SK-N-SH (cell line): Measurements from ENCODE around the gene DENND2A. TPM values are rescaled to one million over a fixed set of nuclear protein-coding genes. Genes with fewer than 3 reads are reported as not detected.

ENCODE experiments used
- CTCF ChIA-PET: fragments of 300-600, 350-600 bp; formaldehyde crosslinking; extraction: SDS; loops from one replicate; lab custom pipeline; 2021; lab: Yijun Ruan, JAX
- POLR2A ChIA-PET: fragments of 350-600 bp; sonication (Branson Sonifier 250); formaldehyde crosslinking; extraction: SDS; loops from one replicate; lab custom pipeline; 2020; ENCODE audit warnings: antibody characterized with exemption, inconsistent platforms; lab: Yijun Ruan, JAX
- DNase-seq: peaks from one replicate; pipeline ENCODE4 v3.0.0; 2012
- H2AFZ ChIP-seq: fragments of 200-600 bp; sonication (generic); 2 replicates; pipeline ENCODE4 v1.8.1; 2016; ENCODE audit warnings: antibody characterized with exemption, mild to moderate bottlenecking, low read depth
- H3F3A ChIP-seq: fragments of 200-600 bp; sonication (generic); replicated peaks from 2 replicates; pipeline ENCODE3; 2016; ENCODE audit warnings: antibody characterized with exemption, mild to moderate bottlenecking; ENCODE audit not compliant: insufficient read depth
- H3K27ac ChIP-seq, 2 experiments: fragments of 200-500 bp in 1 of 2; fragments of 200-600 bp in 1 of 2; sonication (Bioruptor generic) in 1 of 2; sonication (generic), shearing (Covaris generic) in 1 of 2; 2 replicates each; pipeline versions ENCODE4 v1.5.1 to v1.6.1; 2014 to 2016; ENCODE audit warnings: low read depth in 2 of 2, inconsistent platforms in 1 of 2, low read length in 1 of 2, mild to moderate bottlenecking in 1 of 2, mixed read lengths in 1 of 2
- H3K27me3 ChIP-seq: fragments of 200-600 bp; sonication (generic), shearing (Covaris generic); 2 replicates; pipeline ENCODE4 v1.6.1; 2016; ENCODE audit warnings: mixed run types; ENCODE audit not compliant: insufficient read depth
- H3K36me3 ChIP-seq, 2 experiments: fragments of 200-500 bp in 1 of 2; fragments of 200-600 bp in 1 of 2; sonication (Bioruptor generic) in 1 of 2; sonication (generic) in 1 of 2; replicated peaks in 1 of 2; 2 replicates each; pipeline versions ENCODE3 to v1.5.1; 2014 to 2016; ENCODE audit warnings: low read length in 1 of 2, mild to moderate bottlenecking in 1 of 2; ENCODE audit not compliant: insufficient read depth in 2 of 2, control insufficient read depth in 1 of 2
- H3K4me1 ChIP-seq, 2 experiments: fragments of 200-500 bp in 1 of 2; fragments of 200-600 bp in 1 of 2; sonication (Bioruptor generic) in 1 of 2; sonication (generic), shearing (Covaris generic) in 1 of 2; 2 replicates each; pipeline versions ENCODE4 v1.5.1 to v1.6.1; 2014 to 2016; ENCODE audit warnings: low read depth in 1 of 2, low read length in 1 of 2, mixed run types in 1 of 2; ENCODE audit not compliant: insufficient read depth in 2 of 2, control insufficient read depth in 1 of 2
- H3K4me2 ChIP-seq: fragments of 200-600 bp; sonication (generic), shearing (Covaris generic); 2 replicates; pipeline ENCODE4 v1.6.1; 2017; ENCODE audit warnings: mixed run types
- H3K4me3 ChIP-seq, 2 experiments: fragments of 200-500 bp in 1 of 2; fragments of 200-600 bp in 1 of 2; sonication (Bioruptor generic) in 1 of 2; sonication (generic), shearing (Covaris generic) in 1 of 2; 2 replicates each; pipeline versions ENCODE4 v1.5.1 to v1.8.1; 2014 to 2016; ENCODE audit warnings: low read depth in 2 of 2, inconsistent platforms in 1 of 2, low read length in 1 of 2, mild to moderate bottlenecking in 1 of 2, mixed read lengths in 1 of 2, moderate library complexity in 1 of 2
- H3K79me2 ChIP-seq: fragments of 200-600 bp; sonication (generic); 2 replicates; pipeline ENCODE4 v1.8.1; 2017; ENCODE audit warnings: mild to moderate bottlenecking; ENCODE audit not compliant: insufficient read depth
- H3K9ac ChIP-seq: fragments of 200-600 bp; sonication (generic); 2 replicates; pipeline ENCODE4 v1.6.1; 2017; ENCODE audit warnings: mixed run types
- H3K9me2 ChIP-seq: fragments of 200-600 bp; sonication (generic); 2 replicates; pipeline ENCODE4 v1.6.1; 2017; ENCODE audit warnings: mixed run types
- H3K9me3 ChIP-seq: fragments of 200-600 bp; sonication (generic); 2 replicates; pipeline ENCODE4 v1.6.1; 2017; ENCODE audit warnings: mixed run types, mild to moderate bottlenecking, moderate library complexity
- H4K20me1 ChIP-seq: fragments of 200-600 bp; sonication (generic); 2 replicates; pipeline ENCODE4 v1.6.1; 2017; ENCODE audit warnings: mild to moderate bottlenecking, mixed run types; ENCODE audit not compliant: insufficient read depth
- CHD2 ChIP-seq: fragments of 150-350 bp; IDR thresholded peaks from 2 replicates; pipeline ENCODE4 v1.6.1; 2018; ENCODE audit warnings: low read length; ENCODE audit not compliant: partially characterized antibody
- EZH2phosphoT487 ChIP-seq: fragments of 200-600 bp; sonication (generic); IDR thresholded peaks from 2 replicates; pipeline ENCODE4 v1.6.1; 2017; ENCODE audit warnings: low read depth, mixed run types, mild to moderate bottlenecking, antibody characterized with exemption, moderate library complexity, borderline replicate concordance
- FOSL2 ChIP-seq: IDR thresholded peaks from 2 replicates; pipeline ENCODE4 v1.4.0; 2012; ENCODE audit warnings: low read depth, mild to moderate bottlenecking, moderate library complexity, borderline replicate concordance
- FOXJ3 ChIP-seq: sonication (generic); formaldehyde crosslinking; IDR thresholded peaks from 2 replicates; pipeline ENCODE4 v1.5.1; 2020; ENCODE audit warnings: mild to moderate bottlenecking, missing genetic modification reagents
- MEF2A ChIP-seq: IDR thresholded peaks from 2 replicates; pipeline ENCODE4 v1.4.0; 2012; ENCODE audit warnings: low read depth, borderline replicate concordance
- NRF1 ChIP-seq: IDR thresholded peaks from 2 replicates; pipeline ENCODE4 v1.6.1; 2012; ENCODE audit warnings: low read depth, mild to moderate bottlenecking, low read length
- RFX5 ChIP-seq: IDR thresholded peaks from 2 replicates; pipeline ENCODE4 v1.6.1; 2012; ENCODE audit warnings: mild to moderate bottlenecking, improper control_type of control experiment, low read length
- RXRA ChIP-seq: IDR thresholded peaks from 2 replicates; pipeline ENCODE4 v1.4.0; 2012; ENCODE audit warnings: low read depth, mild to moderate bottlenecking, borderline replicate concordance
- SMC3 ChIP-seq: IDR thresholded peaks from 2 replicates; pipeline ENCODE4 v1.6.1; 2012; ENCODE audit warnings: low read depth, low read length, improper control_type of control experiment
- TAF1 ChIP-seq: IDR thresholded peaks from 2 replicates; pipeline ENCODE4 v1.6.1; 2012; ENCODE audit warnings: low read depth, mild to moderate bottlenecking, low read length, moderate library complexity, borderline replicate concordance
- TCF12 ChIP-seq: IDR thresholded peaks from 2 replicates; pipeline ENCODE4 v1.4.0; 2012
- TEAD4 ChIP-seq: IDR thresholded peaks from 2 replicates; pipeline ENCODE4 v1.4.0; 2012; ENCODE audit warnings: mild to moderate bottlenecking, borderline replicate concordance; ENCODE audit not compliant: insufficient read depth
- YY1 ChIP-seq: IDR thresholded peaks from 2 replicates; pipeline ENCODE4 v1.4.0; 2012; ENCODE audit warnings: low read depth, mild to moderate bottlenecking
- WGBS: methylation state at CpG from one replicate; pipeline ENCODE4 v1.1.6; 2017; ENCODE audit warnings: low lambda C conversion rate; 5-methylcytosine and 5-hydroxymethylcytosine counted together
- polyA plus RNA-seq, 3 experiments: library from polyadenylated mRNA; depleted of rRNA; stranded (reverse); fragments of >200 nt; gene quantifications; 2 replicates each; pipeline ENCODE4 v1.2.3, GENCODE V29; 2012
- TF ChIP-seq, protein P1 (sequence below): IDR thresholded peaks from 2 replicates; pipeline ENCODE4 v1.4.0; 2012; ENCODE audit warnings: low read depth, borderline replicate concordance
- TF ChIP-seq, protein P2 (sequence below): IDR thresholded peaks from 2 replicates; pipeline ENCODE4; 2012
- TF ChIP-seq, protein P3 (sequence below): fragments of 150-350 bp; IDR thresholded peaks from 2 replicates; pipeline ENCODE4 v1.6.1; 2017; ENCODE audit warnings: antibody characterized with exemption, low read length, low read depth, borderline replicate concordance

DENND2A gene
- polyA plus RNA-seq, 1 of the 3 experiments (the other 2 are of a cell fraction), result 3.5 TPM

DNA sequence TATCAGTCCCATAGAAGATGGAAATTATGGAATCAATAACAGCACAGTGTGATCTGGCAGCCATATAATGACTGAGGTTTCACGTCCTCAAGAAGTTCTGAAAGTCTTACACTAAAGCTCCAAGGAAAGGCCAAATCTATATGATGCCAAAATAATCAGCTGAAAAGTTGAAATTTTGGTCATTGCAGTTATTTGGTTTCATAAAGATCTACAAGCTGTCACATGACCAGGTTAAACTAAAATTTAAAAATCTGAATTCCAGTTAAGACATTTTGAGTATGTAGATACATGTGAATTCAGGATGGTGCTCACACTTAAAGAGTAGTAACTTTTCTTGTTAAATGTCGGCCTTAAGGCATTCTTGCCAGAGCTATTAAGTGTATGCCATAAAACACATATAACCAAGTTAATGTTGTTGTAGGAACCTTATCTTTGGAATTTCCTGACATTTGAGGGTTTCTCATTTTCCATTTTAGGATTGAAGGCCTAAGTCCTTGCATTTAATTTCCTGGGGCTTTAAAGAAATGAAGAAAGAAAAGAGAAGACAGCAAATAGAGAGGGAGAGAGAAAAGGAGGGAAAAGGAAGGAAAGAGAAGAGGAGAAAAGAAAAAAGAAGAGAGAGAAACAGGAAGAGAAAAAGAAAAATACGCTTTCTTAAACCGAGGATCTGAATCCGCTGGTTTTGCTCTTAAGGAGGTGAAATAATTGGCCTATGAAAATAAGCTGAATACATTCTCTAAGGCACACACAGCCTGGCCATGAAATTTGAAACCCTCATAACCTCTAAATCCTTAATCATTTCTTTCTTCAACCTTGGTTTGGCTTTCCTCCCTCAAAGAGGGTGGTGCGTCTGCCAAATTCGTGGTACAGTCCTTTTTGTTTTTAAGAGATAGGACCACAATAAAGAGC is 43.8 kb downstream of the DENND2A start:
- no peaks in the 10 kb centered on the region for H3K79me2 ChIP-seq
- H2AFZ ChIP-seq, result no peak overlapping the region
- H3K9ac ChIP-seq, result no peak overlapping the region
- no peaks in the 10 kb centered on the region for H3K36me3 ChIP-seq
- H3K4me1 ChIP-seq, result no peaks in the 10 kb centered on the region; a peak in 1 of 4 replicates
- H3K4me2 ChIP-seq, result no peak overlapping the region
- no peak overlapping the region for H3K4me3 ChIP-seq
- TF ChIP-seq NRF1, result no peak
- no peak for TF ChIP-seq EZH2phosphoT487
- no peak for TF ChIP-seq MEF2A
- H3F3A ChIP-seq, result no peaks in the 10 kb centered on the region
- H3K27me3 ChIP-seq, result no peaks in the 10 kb centered on the region
- no peaks in the 10 kb centered on the region for H3K9me2 ChIP-seq
- no peak overlapping the region for H3K27ac ChIP-seq
- WGBS, result 92% methylated on average over 7 of the region's 7 CpGs
- DNase-seq, result no peak
- no peaks in the 10 kb centered on the region for H4K20me1 ChIP-seq
- ChIA-PET CTCF (interaction anchor here (0.9 to 1.4 kb wide), 5 partner anchors 11 to 79 kb away, joined by 3 to 5 read pairs (median 3); no protein-coding TSS in a partner anchor), POLR2A (no interaction called here)
- no peaks in the 10 kb centered on the region for H3K9me3 ChIP-seq

DNA sequence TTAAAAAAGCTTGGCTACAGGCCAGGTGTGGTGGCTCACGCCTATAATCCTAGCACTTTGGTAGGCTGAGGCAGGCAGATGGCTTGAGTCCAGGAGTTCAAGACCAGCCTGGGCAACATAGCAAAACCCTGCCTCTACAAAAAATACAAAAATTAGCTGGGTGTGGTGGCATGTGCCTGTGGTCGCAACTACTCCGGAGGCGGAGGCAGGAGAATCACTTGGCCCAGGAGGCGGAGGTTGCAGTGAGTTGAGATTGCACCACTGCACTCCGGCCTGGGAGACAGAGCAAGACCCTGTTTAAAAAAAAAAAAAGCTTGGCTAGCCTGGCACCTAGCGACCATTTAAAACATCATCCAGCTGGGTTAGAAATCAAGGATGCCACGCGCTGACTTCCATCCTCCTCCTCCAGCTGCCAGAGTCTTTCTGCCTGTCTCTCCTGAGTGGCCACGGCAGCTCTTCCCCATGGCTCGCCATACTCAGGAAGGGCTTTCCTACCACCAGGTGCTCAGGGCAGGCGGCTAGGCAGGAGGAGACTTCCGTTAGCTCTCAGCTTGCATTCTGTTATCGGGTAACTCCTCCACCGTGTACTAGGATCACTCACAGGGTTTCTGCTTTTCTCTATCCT is 45.0 kb downstream of the DENND2A start:
- Histone ChIP-seq H3F3A (no peaks in the 10 kb centered on the region), H3K27me3 (no peaks in the 10 kb centered on the region), H3K4me1 (no peaks in the 10 kb centered on the region; a peak in 1 of 4 replicates), H3K27ac (no peak overlapping the region), H2AFZ (no peak overlapping the region), H3K9me3 (no peaks in the 10 kb centered on the region), H3K9ac (no peak overlapping the region), H3K9me2 (no peaks in the 10 kb centered on the region), H3K4me3 (no peak overlapping the region), H3K79me2 (no peaks in the 10 kb centered on the region), H3K4me2 (no peak overlapping the region), H4K20me1 (no peaks in the 10 kb centered on the region), H3K36me3 (no peaks in the 10 kb centered on the region)
- TF ChIP-seq YY1, result no peak
- TF ChIP-seq TEAD4, result no peak
- ChIA-PET CTCF (interaction anchor here (0.8 to 1.1 kb wide), 5 partner anchors 10 to 76 kb away, joined by 3 to 5 read pairs (median 4); no protein-coding TSS in a partner anchor), POLR2A (no interaction called here)
- WGBS, result 93% methylated on average over 15 of the region's 15 CpGs
- no peak for DNase-seq

DNA sequence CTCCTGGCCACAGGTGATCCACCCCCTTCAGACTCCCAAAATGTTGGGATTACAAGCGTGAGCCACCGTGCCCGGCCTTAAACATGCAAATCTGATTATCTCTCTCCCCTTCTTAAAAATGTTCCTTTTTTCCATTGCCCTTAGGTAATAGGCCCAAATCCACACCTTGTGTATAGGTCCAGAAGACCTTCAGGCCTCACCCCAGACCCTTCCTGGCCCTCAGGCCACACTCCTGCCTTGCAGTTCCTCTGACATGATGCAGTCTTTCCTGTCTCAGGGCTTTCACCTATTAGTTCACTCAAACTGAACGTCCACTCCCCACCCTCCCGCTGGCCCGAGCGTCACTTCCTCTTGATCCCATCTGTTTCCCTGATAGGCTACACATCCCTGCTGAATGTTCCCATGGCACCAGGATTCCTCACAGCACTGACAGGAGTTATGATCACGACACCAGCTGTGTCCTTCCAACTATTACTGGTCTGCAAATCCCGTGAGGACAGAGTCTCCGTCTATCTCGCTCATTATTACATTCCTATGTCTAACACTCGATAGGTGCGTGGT is 46.4 kb downstream of the DENND2A start:
- Histone ChIP-seq H3K4me2 (no peak overlapping the region), H3K9ac (no peak overlapping the region), H3K27me3 (no peaks in the 10 kb centered on the region), H3K4me3 (no peak overlapping the region), H3K4me1 (no peaks in the 10 kb centered on the region; a peak in 1 of 4 replicates), H3K27ac (no peak overlapping the region), H3K79me2 (no peaks in the 10 kb centered on the region), H3F3A (no peaks in the 10 kb centered on the region), H2AFZ (no peak overlapping the region)
- DNase-seq, result no peak
- WGBS, result 97% methylated on average over 13 of the region's 13 CpGs
- TF ChIP-seq, protein P1, sequence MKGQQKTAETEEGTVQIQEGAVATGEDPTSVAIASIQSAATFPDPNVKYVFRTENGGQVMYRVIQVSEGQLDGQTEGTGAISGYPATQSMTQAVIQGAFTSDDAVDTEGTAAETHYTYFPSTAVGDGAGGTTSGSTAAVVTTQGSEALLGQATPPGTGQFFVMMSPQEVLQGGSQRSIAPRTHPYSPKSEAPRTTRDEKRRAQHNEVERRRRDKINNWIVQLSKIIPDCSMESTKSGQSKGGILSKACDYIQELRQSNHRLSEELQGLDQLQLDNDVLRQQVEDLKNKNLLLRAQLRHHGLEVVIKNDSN, result no peak
- TF ChIP-seq, protein P2, sequence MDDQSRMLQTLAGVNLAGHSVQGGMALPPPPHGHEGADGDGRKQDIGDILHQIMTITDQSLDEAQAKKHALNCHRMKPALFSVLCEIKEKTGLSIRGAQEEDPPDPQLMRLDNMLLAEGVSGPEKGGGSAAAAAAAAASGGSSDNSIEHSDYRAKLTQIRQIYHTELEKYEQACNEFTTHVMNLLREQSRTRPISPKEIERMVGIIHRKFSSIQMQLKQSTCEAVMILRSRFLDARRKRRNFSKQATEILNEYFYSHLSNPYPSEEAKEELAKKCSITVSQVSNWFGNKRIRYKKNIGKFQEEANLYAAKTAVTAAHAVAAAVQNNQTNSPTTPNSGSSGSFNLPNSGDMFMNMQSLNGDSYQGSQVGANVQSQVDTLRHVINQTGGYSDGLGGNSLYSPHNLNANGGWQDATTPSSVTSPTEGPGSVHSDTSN, result no peak
- TF ChIP-seq RXRA (no peak), YY1 (no peak), FOSL2 (no peak), RFX5 (no peak), CHD2 (no peak), TAF1 (no peak), SMC3 (no peak), EZH2phosphoT487 (no peak), FOXJ3 (CRISPR knock-in tag) (no peak), TCF12 (no peak)
- TF ChIP-seq, protein P3, sequence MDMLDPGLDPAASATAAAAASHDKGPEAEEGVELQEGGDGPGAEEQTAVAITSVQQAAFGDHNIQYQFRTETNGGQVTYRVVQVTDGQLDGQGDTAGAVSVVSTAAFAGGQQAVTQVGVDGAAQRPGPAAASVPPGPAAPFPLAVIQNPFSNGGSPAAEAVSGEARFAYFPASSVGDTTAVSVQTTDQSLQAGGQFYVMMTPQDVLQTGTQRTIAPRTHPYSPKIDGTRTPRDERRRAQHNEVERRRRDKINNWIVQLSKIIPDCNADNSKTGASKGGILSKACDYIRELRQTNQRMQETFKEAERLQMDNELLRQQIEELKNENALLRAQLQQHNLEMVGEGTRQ, result no peak
- TF ChIP-seq, all 33 proteins: peak for 0
- POLR2A ChIA-PET, result no interaction called here
- Histone ChIP-seq H3K9me2 (no peaks in the 10 kb centered on the region), H4K20me1 (no peaks in the 10 kb centered on the region), H3K36me3 (no peaks in the 10 kb centered on the region), H3K9me3 (no peaks in the 10 kb centered on the region)
- CTCF ChIA-PET, result interaction anchor here (0.9 to 1.0 kb wide), 2 partner anchors 18 to 59 kb away, joined by 3 read pairs; no protein-coding TSS in a partner anchor
